Tibial nerve (tissue), 3 donors: Measurements from ENCODE around the gene ECHS1.

Experiments used
- CTCF ChIP-seq, 5 experiments: fragments of 200-600 bp in 3 of 5; fragments of 450-650 bp in 2 of 5; sonication (generic) in 3 of 5; IDR thresholded peaks; one replicate each; pipeline ENCODE4 v1.5.1; 2016 to 2019; ENCODE audit warnings: antibody characterized with exemption in 5 of 5, mild to moderate bottlenecking in 3 of 5, moderate library complexity in 2 of 5
- POLR2A ChIP-seq, 2 donors: fragments of 450-650 bp; IDR thresholded peaks; one replicate each; pipeline ENCODE4 v1.6.1; 2017; ENCODE audit warnings: antibody characterized with exemption in 2 of 2, mild to moderate bottlenecking in 2 of 2, moderate library complexity in 2 of 2

GRCh38 chr10:133344236-133344635, 28.9 kb downstream of the ECHS1 start:
- no peak for TF ChIP-seq POLR2A (IDR thresholded peaks at IDR 0.05)
- TF ChIP-seq CTCF (IDR thresholded peaks at IDR 0.05) = no peak
